ENCODE data around the gene THRB. TPM values are rescaled to one million over a fixed set of nuclear protein-coding genes. Genes with fewer than 3 reads are reported as not detected.
"Not testable (repeated sequence)": the region's sequence is repeated elsewhere in the genome, so short reads cannot be mapped to it uniquely, and the experiment has no call there.

The THRB gene
- polyA plus RNA-seq, 12 donors: 0.86 to 12.2 (median 1.4) TPM; not detected in 1

DNA sequence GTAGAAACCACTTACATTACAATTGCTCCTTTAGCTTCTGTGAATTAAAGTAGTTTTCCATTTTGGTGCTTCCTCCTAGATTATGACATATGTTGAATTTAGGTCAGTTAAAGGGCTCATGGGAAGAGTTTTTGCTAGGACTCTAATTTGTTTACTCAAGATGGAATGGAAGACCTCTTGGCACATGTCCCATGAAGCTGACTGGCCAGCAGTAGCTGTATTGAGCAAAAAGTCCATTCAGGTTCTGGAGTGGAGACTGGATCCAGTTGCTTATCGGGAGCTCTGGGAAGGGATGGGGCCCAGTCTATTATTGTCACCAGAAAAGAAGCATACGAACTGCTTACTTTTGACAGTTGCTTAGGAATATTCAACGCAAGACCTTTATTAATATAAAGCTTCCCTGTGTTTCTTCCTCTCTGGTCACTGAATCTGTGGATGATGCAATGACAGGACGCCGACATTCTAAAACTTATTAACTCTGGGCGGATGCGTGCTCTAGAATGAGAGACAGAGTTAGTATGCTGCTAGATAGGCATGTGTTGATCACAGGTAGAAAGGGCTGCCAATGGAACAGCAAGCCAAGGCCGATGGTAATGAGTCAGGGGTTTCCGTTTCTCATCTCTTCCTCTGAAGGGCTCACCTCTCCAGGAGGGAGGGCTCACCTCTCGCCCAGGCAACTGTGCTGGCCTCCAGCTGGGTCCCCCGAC lies 393.8 kb downstream of the THRB start:
- no peak for DNase-seq

DNA sequence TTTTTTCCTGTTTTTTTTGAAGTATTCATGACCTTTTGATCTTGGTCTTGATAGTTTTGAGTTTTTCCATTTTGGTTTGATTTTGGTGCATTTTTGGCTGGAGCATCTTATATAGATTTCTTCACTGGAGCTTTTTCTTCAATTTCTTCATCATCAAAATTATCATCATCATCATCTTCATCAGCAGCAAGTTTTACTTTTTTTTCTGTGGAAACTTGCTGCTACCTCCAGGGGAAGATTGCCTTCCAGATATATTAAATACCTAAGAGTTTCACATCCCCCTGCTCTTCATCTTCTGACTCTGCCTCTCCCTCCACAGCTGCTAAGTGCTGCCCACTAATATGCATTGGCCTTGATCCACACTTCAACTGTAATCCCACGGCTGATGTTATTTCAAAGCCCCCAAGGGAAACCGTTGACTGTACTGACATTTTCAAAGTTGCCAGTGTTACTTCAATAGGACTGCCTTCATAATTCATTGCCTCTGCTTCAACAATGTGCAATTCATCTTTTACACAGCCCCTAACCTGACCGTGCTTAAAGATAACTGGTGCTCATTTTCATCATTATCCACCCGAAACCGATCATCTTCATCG lies 397.9 kb downstream of the THRB start:
- no peak for DNase-seq

DNA sequence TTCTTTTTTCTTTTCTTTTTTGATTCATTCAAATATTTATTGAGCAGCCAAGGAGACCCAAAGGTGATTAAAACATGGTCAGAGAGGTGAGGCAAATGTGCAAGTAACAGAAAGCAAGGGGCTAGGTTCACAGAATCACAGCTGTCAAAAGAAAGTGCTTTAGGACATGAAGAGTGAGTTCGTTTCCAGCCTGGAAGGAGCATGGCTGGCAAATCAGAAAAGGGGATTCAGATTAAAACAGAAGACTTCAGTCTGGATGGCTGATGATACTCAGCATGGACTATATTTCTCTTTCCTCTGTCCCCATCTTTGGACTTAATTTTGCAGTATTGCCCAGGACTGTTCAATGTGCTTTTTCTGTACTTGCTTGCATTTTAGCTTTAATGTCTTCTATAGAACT lies 398.4 kb downstream of the THRB start:
- no peak for DNase-seq

DNA sequence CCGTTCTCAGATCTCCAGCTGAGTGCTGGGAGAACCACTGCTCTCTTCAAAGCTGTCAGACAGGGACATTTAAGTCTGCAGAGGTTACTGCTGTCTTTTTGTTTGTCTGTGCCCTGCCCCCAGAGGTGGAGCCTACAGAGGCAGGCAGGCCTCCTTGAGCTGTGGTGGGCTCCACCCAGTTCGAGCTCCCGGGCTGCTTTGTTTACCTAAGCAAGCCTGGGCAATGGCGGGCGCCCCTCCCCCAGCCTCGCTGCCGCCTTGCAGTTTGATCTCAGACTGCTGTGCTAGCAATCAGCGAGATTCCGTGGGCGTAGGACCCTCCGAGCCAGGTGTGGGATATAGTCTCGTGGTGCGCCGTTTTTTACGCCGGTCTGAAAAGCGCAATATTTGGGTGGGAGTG lies 399.8 kb downstream of the THRB start:
- not testable (repeated sequence) for DNase-seq

DNA sequence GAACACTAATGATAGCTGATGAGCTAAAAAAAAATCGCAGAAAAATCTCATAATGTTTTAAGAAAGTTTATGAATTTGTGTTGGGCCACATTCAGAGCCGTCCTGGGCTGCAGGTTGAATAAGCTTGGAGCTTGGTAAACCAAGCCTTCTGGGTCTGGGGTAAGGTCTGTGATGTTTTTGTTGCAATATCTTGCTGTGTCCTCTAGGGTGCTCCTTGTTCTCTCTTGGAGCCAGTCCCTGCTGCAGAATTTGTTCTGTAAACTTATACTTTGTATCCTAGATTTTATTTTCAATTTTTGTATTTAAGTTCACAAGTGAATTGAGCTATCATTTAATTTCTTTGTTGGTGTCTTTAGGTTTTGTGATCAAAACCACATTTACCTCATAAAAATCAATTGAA lies 405.9 kb downstream of the THRB start:
- no peak for DNase-seq

DNA sequence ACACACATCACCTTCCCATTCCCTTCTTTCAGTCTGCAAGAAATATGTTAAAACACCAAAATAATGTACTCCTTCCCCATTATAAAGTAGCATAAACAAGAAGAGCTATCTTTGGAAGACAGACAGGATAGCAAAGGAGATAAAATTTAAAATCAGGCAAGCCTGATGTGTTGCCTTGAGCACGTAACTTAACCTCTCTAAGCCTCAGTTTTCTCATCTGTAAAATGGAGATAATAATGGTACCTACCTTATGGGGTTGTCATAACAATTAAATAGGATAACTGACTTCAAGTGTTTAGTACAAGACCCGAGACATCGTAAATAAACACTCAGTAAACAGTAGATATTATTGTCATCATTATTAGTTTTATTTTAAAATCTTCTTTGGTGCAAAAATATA lies 407.2 kb downstream of the THRB start:
- no peak for DNase-seq

DNA sequence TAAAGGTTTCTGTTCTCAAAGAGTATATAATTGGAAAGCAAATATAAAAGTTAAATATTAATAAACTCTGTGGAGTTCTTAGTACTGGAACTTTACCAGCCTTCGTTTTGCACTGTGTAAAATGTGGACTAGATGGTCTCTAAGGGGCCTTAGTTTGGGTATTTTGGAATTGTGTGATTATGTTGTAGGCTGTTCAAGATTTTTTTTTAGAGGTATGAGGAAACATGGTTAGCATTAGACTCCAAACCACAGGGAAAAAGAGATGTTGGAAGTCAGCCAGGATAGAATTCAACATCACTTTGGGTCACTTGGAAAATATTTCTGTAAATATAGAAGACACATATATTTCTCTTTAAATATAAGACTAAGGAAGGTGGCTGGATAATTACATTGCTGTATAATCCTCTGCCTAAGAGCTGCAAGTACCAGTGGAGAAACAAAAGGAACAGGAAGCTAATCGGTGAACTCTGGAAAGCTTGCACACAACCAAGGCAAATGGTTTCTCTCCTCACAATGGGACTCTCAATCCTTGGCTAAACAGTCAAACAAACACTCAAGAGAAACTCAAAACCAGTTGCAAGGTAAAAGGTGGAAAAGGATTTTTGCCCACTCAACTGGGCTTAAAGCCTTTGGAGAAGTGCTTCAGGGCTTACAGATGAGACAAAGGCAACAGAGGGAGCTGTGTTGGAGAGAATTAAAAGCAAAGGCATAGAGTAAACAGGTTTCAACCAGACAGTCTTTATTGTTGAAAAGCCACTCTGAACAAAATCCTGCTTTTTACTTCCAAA lies 407.8 kb downstream of the THRB start:
- DNase-seq: peak; percentile 58

DNA sequence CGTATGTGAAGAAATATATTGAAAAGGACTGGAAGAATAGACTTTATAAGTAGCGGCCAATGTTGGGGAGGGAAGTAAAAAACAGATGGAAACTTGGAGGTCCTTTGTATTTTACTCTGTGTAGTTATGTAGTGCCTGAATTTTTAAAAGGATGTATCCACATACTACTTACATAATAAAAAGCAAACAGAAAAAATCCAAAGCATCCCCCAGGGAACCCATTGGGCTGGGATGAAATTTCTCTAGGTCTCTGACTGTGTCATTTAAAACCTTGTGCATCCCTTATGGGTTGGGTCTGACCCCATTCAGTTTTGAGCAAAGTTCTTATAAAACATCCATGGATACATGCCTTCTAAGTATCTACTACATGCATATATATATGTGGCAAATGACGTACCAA lies 408.4 kb downstream of the THRB start:
- DNase-seq: peak; percentile 64

DNA sequence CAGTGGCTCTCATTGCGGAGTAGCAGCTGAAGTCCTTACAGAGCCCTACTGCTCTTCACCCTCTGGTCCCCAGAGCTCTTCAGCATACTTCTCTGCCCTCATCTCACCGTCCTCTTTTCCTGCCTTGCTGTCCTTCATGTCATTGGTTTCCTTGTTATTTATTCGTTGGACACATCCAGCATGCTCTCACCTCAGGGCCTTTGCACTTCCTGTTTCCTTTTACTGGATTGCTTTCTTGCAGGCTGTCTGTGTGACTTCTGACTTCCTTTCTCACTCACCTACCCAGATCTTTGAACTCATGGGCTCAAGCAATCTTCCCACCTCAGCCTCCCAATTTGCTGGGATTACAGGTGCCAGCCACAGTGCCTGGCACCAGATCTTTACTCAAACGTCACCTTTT lies 422.5 kb downstream of the THRB start:
- no peak for DNase-seq

DNA sequence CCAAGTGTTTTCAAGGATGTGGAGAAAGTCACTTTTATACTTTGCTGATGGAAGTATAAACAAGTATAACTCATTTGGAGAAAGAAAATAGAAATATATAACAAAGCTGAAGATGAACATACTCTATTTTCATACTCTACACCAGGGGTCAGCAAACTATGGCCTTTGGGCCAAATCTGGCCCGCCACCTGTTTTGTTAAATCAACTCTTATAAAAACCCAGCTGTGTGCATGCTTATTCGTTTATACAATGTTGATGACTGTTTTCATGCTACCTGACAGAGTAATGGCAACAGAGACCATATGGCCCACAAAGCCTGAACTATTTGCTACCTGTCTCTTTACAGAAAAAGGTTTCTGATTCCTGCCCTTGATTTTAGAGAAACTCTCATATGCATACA lies 425.6 kb downstream of the THRB start:
- DNase-seq: no peak

DNA sequence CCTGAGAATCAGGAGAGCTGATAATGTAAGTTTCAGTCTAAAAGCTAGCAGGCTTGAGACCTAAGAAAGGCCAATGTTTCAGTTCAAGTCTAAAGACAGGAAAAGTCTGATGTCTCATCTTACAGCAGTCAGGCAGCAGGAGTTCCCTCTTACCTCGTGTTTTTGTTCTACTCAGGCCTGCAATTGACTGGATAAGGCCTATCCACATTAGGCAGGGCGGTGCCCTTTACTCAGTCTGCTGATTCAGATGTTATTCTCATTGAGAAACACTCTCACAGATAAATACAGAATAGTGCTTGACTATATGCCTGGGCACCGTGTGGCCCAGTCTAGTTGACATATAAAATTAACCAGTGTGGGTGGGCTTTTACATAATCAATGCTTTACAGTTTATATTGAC lies 427.2 kb downstream of the THRB start:
- no peak for DNase-seq
